ENCODE measurements around the gene TTC3.
"Not testable (repeated sequence)": the region's sequence is repeated elsewhere in the genome, so short reads cannot be mapped to it uniquely, and the experiment has no call there.

Gene TTC3

DNA sequence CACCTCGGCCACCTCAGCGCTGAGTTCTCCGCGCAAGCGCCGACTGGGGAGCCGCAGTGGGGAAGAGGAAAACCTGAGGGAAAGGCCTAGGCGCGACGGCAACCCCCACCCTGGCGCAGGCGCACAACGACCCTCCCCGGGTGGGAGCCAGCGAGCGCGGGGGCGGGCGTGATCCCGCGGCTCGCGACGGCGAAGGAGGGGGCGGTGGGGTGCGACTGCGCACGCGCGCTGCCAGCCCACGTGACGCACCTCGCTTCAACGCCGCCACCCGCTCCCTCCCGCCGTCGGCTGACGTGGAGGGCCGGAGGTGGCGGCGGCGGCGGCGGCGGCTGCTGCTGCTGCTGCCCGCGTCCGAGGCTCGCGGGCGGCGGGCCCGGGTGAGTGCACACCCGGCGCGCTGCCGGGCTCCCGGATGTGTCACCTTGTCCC, at the start of gene TTC3, which contains the start of gene PIGP:
TTC3 (plus strand) TSS at position 267 of the 429 bp plus-strand sequence. CDS start 14,004 bp downstream, outside the sequence.
PIGP (minus strand) TSS at position 84 of the 429 bp plus-strand sequence. CDS start 556 bp downstream, outside the sequence.
- DNase-seq: peak; percentile 97

- no peak for DNase-seq
Observed at GRCh38 chr21:37026499-37026898, 46.6 kb upstream of the TTC3 start.

- DNase-seq: no peak
Observed at GRCh38 chr21:37028570-37028969, 44.5 kb upstream of the TTC3 start.

- no peak for DNase-seq
Observed at GRCh38 chr21:37030864-37031263, 42.2 kb upstream of the TTC3 start.

DNA sequence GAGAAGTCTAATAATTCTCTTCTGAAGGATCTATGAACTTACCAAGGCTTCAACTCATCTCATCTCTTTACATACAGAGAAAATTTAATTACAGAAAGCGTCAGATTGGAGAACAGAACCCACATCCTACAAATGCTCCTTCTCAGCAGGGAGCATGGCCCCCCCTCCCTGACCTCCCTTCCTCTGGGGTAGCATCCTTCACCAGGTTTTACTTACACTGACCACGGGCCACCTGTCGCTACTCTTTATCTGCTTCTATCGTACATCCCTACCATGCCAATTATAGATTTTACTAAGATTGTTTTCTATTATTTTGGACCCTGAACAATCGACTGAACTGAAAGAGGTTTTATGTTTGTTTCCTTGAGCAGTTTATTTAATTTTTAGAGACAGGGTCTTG, 40.8 kb upstream of the TTC3 start:
- no peak for DNase-seq

- no peak for DNase-seq
Observed at GRCh38 chr21:37032877-37033471, 40.1 kb upstream of the TTC3 start.

DNA sequence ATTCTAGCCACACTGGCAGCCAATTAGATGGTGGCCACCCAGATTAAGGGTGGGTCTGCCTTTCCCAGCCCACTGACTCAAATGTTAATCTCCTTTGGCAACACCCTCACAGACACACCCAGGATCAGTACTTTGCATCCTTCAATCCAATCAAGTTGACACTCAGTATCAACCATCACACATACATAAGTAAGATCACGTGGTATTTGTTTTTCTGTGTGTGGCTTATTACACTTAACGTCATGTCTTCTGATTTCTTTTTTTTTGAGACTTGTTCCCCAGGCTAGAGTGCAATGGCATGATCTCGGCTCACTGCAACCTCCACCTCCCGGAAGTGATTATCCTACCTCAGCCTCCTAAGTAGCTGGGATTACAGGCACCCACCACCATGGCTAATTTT, 38.7 kb upstream of the TTC3 start:
- not testable (repeated sequence) for DNase-seq

- DNase-seq: no peak
Observed at GRCh38 chr21:37036177-37036576, 36.9 kb upstream of the TTC3 start.

GRCh38 chr21:37039411-37040075, 33.5 kb upstream of the TTC3 start:
- no peak for DNase-seq

DNA sequence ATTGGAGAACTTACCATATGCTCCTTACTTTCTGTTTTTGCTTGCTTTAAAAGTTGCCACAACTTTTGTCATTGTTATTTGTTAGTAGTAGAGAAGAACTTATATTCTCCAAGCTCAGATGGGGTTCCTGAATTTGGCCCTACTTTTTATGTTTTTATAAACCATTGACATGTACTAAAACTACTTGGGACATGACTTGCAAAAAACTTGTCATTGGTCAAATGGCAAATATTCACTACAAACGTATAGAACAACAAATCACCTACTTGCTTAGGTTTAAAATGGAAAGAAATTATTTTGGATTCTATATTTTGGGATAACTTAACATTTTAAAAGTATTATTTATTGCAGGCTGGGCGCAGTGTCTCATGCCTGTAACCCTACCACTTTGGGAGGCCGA, 32.8 kb upstream of the TTC3 start:
- no peak for DNase-seq

- DNase-seq: peak; percentile 60
Observed at GRCh38 chr21:37041706-37042271, 31.3 kb upstream of the TTC3 start.

GRCh38 chr21:37043818-37044217, 29.2 kb upstream of the TTC3 start:
- DNase-seq: no peak

DNA sequence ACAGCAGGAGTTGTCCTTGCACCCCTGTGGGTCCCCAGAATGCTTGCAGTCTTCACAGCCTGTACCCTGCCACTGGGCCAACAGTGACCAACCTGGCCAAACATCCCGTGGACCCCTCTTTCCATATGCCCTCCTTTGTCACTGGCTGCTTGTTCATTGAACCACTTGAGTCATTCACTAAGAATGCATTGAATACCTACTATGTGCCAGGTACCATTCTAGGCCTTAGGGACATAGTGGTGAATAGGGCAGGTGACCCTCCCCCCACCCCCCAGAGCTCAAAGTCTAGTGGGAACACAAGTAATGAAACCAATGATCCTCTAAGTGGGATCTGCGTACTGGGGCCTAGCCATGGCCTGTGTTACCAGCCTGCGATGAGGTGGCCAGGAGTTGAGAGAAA, 28.4 kb upstream of the TTC3 start:
- no peak for DNase-seq

GRCh38 chr21:37045149-37045548, 27.9 kb upstream of the TTC3 start:
- DNase-seq: no peak

GRCh38 chr21:37045556-37045955, 27.5 kb upstream of the TTC3 start:
- DNase-seq: no peak

GRCh38 chr21:37047079-37047478, 26.0 kb upstream of the TTC3 start:
- DNase-seq: peak; percentile 75

DNA sequence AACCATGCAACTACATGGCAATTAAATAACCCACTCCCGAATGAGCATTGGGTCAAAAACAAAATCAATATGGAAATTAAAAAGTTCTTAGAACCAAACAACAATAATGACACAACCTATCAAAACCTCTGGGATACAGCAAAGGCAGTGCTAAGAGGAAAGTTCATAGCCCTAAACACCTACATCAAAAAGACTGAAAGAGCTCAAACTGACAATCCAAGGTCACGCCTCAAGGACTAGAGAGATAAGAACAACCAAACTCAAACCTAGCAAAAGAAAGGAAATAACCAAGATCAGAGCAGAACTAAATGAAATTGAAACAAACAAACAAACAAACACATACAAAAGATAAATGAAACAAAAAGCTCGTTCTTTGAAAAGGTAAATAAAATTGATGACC, 23.3 kb upstream of the TTC3 start:
- not testable (repeated sequence) for DNase-seq

GRCh38 chr21:37055271-37055855, 17.7 kb upstream of the TTC3 start:
- DNase-seq: no peak

- no peak for DNase-seq
Observed at GRCh38 chr21:37057614-37058013, 15.4 kb upstream of the TTC3 start.

DNA sequence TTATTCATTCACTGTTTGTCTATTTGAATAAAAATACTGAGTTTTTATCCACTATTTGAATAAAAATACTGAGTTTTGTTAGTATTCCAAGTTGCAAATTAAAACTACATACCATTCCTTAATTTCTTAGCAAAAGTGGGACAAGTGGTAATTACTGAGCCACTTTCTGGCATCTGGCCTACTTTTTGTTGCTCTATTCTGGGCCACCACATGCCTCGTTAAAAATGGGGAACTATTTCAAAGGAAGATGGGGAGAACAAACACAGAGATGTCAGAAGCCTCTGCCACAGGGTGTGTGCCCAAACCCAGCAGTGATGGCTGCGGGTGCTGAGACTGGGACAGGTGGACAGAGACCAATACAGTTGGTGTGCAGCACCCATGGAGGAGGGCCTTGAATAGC, 14.8 kb upstream of the TTC3 start:
- no peak for DNase-seq

DNA sequence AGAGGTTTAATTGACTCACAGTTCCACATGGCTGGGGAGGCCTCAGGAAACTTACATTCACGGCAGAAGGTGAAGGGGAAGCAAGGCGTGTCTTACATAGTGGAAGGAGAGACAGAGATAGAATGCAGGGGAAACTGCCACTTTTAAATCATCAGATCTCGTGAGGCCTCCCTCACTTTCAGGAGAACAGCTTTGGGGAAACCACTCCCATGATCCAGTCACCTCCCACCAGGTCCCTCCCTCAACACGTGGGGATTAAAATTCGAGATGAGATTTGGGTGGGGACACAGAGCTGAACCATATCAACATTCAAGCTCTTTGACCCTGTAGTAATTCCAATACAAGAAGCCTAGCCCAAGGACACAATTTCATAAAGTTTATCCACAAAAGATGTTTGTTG, 13.9 kb upstream of the TTC3 start:
- DNase-seq: no peak

- DNase-seq: peak; percentile 95
Observed at GRCh38 chr21:37060296-37060695, 12.8 kb upstream of the TTC3 start.

DNA sequence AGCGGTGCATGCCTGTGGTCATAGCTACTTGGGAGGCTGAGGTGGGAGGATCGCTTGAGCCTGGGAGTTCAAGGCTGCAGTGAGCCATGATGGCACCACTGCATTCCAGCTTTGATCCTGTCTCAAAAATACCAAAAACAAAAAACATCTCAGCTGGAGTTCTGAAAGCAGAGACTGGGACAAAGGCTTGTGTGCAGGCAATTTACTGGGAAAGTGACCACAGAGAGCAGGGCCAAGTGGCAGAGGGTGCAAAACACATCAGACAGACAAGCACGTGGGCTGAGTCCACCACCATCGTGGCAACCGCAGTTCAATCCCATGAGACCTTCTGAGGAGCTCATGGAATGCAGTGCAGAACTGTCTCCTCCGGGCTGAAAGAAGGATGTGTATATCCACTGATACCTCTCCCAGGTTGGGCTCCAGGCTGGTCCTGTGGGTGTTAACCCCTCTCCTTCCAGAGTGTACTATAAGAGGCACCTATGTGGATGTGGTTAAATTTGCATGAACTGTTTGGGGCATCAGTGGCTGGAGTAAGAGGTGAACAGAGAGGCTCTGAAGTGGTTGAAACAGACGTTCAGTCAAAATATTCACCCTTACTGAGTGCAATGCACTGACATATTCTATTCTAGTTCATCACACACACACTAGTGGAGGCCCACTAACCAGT, 11.0 kb upstream of the TTC3 start:
- peak; percentile 71 for DNase-seq

- no peak for DNase-seq
Observed at GRCh38 chr21:37062593-37062935, 10.5 kb upstream of the TTC3 start.

All from NCI-H2107 (cell line).